ENCODE results near the gene COPS4.
"Not testable (repeated sequence)": the region's sequence is repeated elsewhere in the genome, so short reads cannot be mapped to it uniquely, and the experiment has no call there.

The COPS4 gene

DNA sequence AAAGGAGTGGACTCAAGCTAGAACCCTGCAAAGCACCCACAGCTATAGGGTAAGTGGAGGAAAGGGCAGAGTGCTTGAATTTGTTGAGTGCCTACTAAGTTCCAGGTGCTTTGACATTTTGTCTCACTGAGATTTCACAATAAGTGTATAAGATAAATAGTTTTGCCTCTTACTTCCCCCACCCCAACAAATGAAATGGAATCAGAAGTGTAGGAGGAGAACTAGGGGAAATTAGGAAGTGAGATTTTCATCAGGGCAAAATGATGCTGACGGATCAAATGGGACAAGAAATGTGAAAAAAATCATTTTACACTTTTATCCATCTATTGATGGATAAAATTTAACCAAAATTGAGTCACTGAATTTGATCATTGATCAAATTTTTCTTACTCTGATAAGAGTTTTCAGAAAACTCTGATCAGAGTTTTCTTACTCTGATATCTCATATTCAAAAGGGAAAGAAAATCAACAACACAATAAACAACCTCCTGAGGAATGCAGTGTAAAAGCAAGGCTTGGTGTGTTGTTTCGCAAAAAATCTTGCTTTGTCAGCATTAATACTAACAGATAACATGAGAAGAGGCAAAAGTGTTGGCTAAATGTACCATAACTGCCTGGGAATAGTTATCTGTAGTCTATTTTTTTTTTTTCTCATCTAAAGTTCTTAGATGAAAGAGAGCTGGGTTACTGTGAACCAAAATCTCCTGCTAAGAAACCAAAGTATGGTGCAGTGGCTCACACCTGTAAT is 54.6 kb downstream of the COPS4 start:
- no peak for DNase-seq

DNA sequence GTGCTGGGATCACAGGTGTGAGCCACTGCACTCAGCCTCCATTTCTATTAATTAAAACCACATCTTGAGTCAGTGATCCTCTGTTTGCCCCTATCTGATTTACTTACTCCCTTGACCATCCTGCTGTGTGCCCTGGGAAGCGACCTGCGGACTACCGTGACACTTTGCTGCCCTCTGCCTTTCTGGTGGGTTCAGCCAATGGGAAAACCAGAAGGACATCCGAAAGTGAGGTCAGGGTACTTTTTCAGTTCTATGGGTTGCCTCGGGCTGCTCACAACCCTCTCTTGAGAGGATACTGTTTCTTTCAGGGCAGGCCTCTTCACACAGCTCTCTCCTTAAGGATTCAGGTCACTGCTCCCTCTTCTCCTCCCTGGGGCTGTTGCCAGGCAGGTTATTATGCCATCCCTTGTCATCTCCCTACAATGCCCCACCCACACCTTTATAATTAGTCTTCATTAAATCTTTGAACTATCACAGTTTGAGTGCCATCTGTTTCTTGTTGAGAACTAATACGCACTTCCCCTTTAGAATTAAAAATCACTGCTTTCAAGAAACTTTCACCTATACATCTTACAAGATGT is 58.2 kb downstream of the COPS4 start:
- DNase-seq, result no peak

DNA sequence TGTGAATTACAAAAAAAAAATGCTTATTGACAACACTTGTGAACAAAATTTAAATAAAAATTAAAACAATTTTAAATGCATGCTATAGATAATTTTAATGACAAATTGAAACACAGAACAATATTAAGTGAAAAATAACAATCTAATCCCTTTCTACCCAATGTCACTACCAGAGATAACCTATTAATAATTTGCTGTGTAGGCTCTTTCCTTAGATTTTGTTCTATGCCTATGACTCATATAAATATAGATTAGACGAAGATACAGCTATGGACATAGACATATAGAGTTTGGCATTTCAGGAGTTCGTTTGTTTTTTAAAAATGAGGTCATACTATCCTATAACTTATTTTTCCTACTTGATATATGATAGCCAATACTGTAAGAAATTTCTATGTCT is 61.4 kb downstream of the COPS4 start:
- DNase-seq, result no peak

DNA sequence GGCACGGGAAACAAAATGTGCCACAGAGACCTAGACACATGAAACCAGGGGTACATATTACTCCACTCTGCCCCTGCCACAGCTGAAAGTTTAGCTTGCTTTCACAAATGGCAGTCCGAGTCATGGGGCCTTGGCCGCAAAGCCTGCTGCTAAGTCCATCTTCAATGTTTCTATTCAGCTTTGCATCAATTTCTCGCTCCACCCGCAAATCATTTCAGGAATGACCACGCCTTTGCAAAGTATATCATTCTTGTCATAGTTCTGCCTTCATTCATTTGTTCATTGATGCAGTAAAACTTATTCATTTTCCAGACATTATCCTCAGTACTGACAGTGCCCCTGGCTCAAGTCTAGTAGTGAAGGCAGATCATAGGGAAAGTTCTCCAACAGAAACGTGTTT is 70.0 kb downstream of the COPS4 start:
- DNase-seq, result no peak

DNA sequence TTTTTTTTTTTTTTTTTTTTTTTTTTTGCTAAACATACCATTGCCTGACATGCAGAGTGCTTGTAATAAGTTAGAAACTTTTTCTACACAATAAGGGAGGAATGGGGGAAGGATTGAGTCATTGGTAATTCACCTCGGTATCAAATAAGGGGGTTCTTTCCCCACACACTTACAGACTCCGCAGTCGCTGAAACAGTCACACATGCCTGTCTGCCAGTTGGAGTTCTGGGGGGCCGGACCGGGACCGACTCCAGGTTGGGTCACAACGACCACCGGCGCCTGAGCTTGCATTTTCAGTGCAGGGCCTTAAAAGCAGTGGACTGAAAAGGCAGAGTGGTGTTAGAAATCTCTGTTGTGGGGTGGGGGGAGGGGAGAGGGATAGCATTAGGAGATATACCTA is 72.6 kb downstream of the COPS4 start:
- DNase-seq, result no peak

DNA sequence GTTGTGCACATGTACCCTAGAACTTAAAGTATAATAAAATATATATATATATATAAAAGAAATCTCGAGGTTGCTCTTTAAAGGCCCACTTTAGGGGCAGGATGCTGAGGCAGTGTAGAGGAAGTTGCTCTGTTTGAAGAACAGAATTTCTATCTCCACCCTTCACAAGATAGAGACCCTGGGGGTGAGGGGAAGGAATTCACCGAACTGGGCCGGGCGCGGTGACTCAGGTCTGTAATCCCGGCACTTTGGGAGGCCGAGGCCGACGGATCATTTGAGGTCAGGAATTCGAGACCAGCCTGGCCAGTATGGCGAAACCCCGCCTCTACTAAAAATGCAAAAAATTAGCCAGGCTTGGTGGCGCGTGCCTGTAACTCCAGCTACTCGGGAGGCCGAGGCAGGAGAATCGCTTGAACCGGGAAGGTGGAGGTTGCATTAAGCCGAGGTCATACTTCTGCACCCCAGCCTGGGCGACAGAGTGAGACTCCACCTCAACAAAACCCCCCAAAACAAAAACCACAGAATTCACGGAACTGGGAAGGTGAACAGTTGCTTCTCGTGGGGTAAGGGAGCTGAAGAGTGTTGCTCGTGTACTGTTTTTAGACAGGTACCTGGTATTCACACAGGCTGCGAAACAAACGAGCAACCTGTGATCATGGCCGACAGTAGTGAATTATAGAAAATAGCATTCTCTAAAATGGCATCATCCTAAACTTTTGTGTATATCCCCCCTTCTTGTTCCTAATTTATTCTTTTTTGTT is 73.3 kb downstream of the COPS4 start:
- DNase-seq, result no peak

DNA sequence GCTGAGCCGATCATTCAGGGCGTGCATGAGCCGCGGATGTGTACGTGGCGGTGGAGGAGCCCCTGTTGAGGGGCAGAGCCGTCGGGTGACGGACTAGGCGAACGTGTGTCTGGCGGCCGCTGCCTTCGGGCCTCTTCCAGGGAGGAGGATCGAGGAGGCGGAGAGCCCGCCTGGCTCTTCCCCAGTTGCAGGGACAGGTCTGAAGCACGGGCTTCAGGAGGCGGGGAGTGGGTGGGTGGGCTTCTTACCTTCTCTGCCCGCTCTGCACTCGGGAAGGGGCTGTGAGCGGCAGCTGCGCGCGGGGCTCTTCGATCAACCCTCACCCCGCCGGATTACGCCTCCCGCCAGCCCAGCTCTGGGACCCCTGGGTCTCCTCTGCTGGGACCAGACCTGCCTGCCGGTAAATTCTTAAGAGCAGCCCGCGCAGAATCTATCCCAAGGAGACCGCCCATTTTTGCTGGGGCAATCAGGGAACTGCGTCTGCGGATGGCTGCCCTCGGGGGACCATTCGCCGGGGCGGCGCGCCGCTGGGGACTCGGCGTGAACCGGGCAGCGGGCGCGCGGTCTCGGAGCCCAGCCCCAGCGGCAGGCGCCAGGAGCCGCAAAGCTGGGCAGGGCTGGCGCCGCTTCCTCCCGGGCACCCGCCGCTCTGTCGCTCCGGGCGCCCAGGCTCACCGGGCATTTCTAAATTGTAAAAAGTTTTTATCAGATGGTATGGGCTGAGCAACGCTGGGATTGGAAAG is 74.7 kb downstream of the COPS4 start:
- peak; percentile 7 for DNase-seq

DNA sequence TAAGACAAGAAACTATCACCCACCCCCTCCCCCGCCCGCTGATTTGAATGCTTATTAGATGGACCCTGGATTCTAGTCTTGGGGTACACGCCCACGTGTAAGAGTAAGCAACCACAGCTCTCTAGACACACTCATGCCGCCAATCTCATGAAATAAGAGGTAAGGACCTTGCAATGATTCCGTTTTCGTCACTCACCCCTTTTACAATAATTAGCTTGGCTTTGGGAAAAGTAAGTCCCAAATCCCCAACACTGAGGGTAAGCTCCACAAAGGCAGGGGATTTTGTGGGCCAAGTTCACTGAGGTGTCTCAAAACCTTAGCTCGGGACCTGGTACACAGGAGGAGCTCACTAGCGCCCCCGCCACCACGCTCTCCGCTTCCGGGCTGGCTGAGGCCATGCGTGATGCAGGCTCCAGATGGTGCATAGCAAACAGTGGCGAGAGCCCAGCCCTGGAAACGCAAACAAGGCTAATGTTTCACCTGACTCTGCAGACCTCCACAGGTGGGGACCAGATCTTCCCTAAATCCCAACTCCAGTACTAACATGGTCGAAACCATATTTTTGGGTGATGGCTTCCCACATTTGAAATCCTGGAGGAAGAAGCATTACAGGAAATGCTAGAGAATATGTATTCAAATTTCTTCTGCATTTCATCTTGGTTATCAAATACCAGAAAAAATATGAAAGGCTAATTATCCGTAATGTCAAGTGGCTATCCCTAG is 75.4 kb downstream of the COPS4 start:
- peak; percentile 2 for DNase-seq

DNA sequence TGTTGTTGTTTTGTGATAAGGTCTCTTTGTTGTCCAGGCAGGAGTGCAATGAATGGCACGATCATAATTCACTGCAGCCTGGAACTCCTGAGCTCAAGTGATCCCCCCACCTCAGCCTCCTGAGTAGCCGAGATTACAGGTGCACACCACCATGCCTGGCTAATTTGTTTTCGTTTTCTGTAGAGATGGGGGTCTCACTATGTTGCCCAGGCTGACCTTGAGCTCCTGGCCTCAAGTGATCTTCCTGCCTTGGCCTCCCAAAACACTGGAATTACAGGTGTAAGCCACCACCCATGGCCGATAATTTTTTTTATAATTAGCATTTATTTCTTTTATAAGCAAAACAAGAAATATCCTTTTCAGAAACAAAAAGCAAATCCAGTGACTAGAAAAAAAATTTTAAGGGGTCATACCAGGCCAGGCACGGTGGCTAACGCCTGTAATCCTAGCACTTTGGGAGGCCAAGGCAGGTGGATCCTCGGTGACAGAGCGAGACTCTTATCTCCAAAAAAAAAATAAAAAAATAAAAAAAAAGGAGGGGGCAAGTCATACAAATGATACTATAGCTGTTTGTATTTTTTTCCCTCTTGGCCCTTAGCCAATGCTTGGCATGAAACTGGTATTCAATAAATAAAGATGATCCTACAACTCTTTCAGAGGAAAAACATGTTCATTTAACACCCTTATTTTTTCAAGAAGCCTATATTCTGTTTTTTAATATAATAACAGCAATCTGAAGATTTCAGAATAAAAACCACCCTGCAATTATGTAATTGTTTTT is 76.2 kb downstream of the COPS4 start:
- no peak for DNase-seq

DNA sequence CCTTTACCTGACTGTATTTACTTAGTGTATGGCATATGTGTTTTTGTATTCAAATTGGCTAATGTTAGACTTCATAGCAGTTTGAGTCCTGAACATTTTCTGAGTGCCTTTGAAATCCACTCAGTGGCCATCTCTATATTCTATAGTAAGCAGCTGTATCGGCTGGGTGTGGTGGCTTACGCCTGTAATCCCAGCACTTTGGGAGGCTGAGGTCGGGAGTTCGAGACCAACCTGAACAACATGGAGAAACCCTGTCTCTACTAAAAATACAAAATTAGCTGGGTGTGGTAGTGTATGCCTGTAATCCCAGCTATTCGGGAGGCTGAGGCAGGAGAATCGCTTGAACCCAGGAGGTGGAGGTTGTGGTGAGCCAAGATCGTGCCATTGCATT is 76.8 kb downstream of the COPS4 start:
- DNase-seq, result not testable (repeated sequence)

DNA sequence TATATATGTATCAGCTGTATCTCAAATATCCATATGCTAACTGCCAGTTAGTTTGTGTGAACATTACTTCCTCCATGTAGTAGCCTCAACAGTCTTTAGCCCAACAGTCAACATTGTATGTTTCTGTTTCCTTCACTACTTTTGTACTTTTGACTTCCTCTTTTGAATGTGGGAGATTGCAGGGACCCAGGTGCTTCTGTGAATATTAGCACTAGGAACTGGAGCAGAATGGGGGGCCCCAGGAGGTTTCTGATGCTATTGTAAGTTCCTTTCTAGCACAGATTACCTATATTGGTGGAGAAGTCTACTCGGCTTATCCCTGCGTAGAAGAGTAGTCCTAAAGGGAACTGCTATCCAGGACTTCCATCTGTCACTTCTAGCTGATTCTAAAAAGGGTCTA is 77.2 kb downstream of the COPS4 start:
- no peak for DNase-seq

DNA sequence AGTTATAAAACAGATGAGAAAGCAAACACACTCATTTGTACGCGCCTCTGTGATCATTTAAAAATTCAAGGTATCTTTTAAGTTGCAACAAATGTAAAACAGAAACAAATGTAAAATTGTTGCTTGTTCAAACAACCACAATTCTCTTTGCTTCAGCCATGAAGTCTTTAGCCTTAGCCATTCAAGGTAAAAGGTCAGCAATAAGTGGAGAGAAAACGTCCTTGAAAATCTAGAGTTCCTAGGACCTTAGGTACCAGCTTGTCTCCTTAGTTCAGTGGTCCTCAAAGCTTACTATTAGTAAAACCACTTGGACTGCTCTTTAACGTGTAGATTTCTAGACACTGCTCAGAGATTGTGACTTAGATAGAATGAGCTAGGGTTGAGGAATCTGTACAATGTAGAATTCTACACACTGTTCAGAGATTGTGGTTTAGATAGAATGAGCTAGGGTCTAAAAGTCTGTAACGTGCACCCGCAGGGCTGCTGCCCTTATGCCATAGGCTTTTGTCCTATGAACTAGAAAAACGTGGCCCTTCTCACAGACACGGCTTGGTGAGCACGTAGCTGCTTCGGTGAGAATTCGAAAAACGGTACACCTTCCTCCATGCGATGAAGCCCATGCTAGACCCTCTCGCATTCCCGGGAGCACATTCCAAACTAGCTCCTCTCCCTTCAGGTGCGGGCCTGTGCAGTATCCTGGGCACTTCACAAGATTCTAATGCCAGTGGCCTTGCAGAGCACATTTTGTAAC is 77.9 kb downstream of the COPS4 start:
- no peak for DNase-seq

DNA sequence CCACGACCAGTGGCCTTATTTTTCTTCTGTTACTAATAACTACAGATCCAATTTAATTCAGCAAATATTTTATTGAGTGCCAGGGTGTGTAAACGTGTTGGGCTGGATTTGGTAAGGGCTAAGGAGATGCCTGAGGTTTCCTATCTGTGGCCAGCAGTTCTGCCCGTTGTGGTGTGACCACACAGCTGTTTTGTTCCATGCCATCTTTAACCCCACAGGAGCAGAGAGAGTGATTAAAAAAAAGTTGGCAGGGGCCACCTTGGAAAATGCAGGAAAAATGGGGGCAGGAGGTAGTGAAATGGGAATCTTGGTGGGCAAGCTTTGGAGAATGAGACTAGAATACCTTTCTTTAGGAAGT is 78.4 kb downstream of the COPS4 start:
- no peak for DNase-seq

DNA sequence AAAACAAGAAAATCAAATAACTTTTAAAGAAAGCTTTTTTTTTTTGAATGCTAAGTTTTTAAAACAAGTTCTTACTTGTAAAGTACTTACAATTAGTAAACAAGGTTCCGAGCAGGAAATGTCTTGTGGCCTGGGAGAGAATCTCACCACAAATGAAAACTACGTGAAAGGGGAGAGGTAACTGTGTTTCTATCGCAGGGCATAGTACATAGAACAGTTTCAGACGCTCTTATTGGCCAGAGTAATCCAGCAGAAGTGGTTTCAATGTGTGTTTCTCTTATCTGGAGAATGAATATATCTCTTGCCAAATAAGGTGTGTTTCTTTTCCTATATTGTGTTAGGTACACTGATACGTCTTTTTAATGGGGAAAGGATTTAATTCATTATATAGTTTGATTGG is 79.6 kb downstream of the COPS4 start, which contains the start of gene PLAC8:
Gene PLAC8, minus strand, starts transcription at position 154 of the 400 bp plus-strand sequence. CDS start 6,808 bp downstream, outside the sequence.
- no peak for DNase-seq

DNA sequence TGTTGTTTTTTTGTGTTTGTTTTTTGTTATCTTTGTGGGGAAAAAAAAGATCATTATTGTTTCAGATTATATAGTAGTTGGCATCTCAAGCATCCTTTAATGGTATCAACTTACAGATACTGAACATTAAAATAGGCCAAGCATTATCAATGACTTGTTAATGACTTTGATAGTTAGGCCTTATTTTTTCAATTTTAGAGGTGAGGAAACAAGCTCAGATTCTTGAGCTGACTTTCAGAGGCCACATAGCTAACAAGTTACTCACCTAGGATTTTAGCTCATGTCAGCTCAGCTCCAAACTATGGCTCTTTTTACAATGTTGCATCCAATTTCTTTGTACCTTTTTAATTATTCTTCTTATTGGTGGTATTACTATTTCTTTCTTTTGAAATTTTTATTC is 80.0 kb downstream of the COPS4 start:
- no peak for DNase-seq

DNA sequence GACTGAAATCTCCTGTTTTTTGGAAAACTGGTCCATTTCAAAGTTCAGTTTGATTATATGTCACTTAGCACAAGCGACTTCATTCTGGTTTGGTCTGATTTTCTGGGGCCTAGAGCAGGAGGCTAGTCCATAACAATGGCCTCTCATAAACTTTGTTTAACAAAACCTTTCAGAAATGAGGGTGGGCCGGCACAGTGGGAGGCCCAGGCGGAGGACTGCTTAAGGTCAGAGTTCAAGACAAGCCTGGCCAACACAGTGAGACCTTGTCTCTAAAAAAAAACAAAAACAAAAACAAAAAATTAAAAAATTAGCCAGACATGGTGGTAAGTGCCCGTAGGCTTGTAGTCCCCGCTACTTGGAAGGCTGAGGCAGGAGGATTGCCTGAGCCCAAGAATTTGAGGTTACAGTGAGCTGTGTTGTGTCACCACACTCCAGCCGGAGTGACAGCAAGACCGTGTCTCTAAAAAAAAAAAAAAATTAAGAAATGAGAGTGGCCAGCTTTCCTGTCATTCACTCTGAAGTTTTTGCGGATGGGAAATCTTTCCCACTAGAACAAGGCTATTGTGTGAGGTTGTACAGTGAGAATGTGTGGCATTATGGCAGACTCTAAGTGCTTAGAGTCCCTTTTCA is 80.8 kb downstream of the COPS4 start:
- no peak for DNase-seq

DNA sequence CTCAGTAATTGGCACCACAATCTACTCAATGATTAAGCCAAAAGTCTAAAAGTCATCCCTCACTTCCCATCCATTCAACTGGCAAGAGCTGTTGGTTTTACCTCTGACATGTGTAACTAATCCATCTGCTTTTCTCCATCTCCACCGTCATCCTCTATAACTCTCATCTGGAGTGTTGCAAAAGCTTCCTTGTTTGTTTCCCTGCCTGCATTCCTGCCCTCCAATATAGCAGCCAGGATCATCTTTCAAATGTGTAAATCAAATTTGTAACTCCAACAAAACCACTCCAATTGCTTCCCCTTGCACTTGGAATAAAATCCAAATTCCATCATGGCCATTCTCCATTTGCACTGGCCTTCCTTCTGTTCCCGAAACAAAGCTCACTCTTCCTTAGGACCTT is 83.9 kb downstream of the COPS4 start:
- no peak for DNase-seq

DNA sequence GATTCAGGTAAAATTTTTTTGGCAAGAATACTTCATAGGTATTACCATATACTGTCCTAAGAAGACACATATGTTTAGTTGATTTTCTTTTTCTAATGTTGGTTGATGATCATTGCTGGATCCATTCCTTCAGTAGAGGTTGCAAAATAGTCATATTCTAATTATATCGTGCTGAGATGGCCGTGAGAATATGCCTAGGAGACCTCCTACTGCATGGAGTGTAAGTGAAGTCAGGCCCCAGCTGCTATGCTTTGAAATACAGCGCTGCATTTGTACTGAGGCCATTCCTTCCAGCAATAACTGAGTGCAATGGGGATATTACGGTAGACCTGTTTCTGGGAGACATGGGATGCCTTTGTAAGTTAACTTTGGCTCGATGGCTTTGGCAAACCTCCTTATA is 86.3 kb downstream of the COPS4 start:
- no peak for DNase-seq

DNA sequence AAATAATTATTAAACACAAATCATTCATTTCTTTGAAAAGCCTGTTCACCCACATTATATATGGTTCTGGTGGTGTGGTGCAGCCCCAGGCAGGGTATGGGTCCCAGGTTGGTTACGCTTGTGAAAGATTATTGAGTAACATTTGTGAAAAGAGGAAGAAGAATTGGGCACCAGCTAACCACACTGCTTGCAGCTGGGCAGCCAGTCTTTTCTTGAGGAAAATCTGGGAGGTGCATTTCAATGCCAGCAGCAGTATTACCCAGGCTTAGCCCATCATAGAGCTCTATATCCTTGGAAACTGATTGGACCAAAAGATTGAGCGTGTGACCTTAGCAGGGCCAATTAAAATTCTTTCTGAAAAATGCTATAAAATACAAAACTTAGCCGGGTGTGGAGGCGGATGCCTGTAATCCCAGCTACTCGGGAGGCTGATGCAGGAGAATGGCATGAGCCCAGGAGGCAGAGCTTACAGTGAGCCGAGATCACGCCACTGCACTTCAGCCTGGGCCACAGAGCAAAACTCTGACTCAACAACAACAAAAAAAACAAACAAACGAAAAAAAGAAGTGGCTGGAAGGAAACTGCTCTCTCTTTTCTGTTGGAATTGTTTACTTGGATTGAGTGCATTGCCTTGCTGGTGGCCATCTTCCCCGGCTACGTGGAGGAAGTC is 89.3 kb downstream of the COPS4 start:
- DNase-seq, result no peak
